BLaER1 treated with 17β-estradiol and CSF1 and Interleukin-3, amounts not matched to agents 10 nM and 100 nM (cell line): ENCODE data around the gene ALKBH6.

Experiments used
- H3K27ac ChIP-seq, 11 experiments: shearing (Covaris generic); formaldehyde crosslinking; 2 replicates each; pipeline ENCODE4 v1.8.1; 2022
- H3K27me3 ChIP-seq, 11 experiments: shearing (Covaris generic); formaldehyde crosslinking; 2 replicates each; pipeline ENCODE4 v1.8.1; 2022
- H3K36me3 ChIP-seq, 11 experiments: shearing (Covaris generic); formaldehyde crosslinking; 2 replicates each; pipeline ENCODE4 v1.8.1; 2022
- H3K4me1 ChIP-seq, 10 experiments: shearing (Covaris generic); formaldehyde crosslinking; 2 replicates each; pipeline ENCODE4 v1.8.1; 2022
- H3K4me2 ChIP-seq, 11 experiments: shearing (Covaris generic); formaldehyde crosslinking; 2 replicates each; pipeline ENCODE4 v1.8.1; 2022
- H3K4me3 ChIP-seq, 10 experiments: shearing (Covaris generic); formaldehyde crosslinking; 2 replicates each; pipeline ENCODE4 v1.8.1; 2022
- H3K9ac ChIP-seq, 11 experiments: shearing (Covaris generic); formaldehyde crosslinking; 2 replicates each; pipeline ENCODE4 v1.8.1; 2022
- H3K9me3 ChIP-seq, 11 experiments: shearing (Covaris generic); formaldehyde crosslinking; replicated peaks in 1 of 11; 2 replicates each; pipeline ENCODE4 v1.8.1; 2022
- H4K20me1 ChIP-seq, 11 experiments: shearing (Covaris generic); formaldehyde crosslinking; 2 replicates each; pipeline ENCODE4 v1.8.1; 2022
- Cebpa-rat ChIP-seq, 11 experiments: shearing (Covaris generic); IDR thresholded peaks; 2 replicates each; pipeline ENCODE4 v1.8.1; 2022

The ALKBH6 gene

DNA sequence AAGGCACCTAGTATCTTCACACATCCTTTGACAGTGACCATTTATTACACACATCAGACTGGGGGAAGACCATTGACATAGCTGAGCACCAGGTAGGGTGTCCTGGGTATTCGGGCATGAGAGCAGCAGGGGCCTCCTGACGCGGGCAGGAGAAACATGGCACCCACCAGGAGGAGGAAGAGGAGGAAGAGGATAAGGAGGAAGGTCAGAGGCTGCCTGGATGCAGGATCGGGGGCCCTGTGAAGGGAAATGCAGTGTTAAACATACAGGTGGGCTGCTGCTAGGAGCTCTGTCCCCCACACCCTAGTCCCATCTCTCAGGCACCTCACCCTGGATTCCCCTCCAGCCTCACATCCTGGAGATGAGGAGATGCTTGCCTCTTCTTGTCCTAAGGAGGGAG lies 10.7 kb downstream of the ALKBH6 start:
- no peak for TF ChIP-seq Cebpa-rat (IDR thresholded peaks at IDR 0.05)
- H3K4me1 ChIP-seq, result peaks cover 0 to 9% (median 0%) of the 10 kb centered on the region in 10 experiments; a peak in 5 of 20 replicates
- no peak overlapping the region for H3K27ac ChIP-seq
- H3K27me3 ChIP-seq, result peaks cover 0 to 2% (median 0%) of the 10 kb centered on the region in 11 experiments; a peak in 3 of 22 replicates
- H3K9me3 ChIP-seq, result no peaks in the 10 kb centered on the region
- peaks cover 5 to 52% (median 25%) of the 10 kb centered on the region in 11 experiments; a peak in 20 of 22 replicates for H4K20me1 ChIP-seq
- H3K36me3 ChIP-seq, result peaks cover 19 to 50% (median 28%) of the 10 kb centered on the region in 11 experiments
- no peak overlapping the region for H3K9ac ChIP-seq
- H3K4me3 ChIP-seq, result no peak overlapping the region
- no peak overlapping the region for H3K4me2 ChIP-seq

DNA sequence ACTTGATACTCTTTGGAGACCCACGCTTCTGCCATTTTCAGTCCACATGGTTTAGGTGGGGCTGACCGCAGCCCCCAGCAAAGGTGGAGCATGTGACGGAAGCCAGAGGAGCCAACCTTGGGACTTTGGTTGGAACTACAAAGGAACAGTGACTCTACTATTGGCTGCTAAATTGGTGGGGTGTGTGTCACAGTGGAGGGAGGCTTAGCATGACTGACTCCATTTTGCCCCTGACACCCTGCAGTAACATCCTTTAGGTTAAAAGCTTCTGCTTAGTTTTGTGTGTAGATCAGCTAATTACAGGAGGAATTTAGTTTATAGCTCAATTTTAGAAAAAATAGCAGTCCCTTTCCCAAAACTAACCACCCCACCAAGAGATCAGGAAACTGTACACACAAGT lies 12.4 kb downstream of the ALKBH6 start:
- TF ChIP-seq Cebpa-rat (IDR thresholded peaks at IDR 0.05), result no peak
- Histone ChIP-seq H3K9me3 (no peaks in the 10 kb centered on the region), H3K27me3 (no peaks in the 10 kb centered on the region), H3K27ac (no peak overlapping the region), H3K4me3 (no peak overlapping the region), H3K36me3 (peaks cover 19 to 60% (median 39%) of the 10 kb centered on the region in 11 experiments), H3K9ac (no peak overlapping the region), H3K4me2 (no peak overlapping the region), H4K20me1 (peaks cover 8 to 63% (median 38%) of the 10 kb centered on the region in 11 experiments; a peak in 21 of 22 replicates), H3K4me1 (peaks cover 5 to 19% (median 12%) of the 10 kb centered on the region in 10 experiments; a peak in 19 of 20 replicates)

DNA sequence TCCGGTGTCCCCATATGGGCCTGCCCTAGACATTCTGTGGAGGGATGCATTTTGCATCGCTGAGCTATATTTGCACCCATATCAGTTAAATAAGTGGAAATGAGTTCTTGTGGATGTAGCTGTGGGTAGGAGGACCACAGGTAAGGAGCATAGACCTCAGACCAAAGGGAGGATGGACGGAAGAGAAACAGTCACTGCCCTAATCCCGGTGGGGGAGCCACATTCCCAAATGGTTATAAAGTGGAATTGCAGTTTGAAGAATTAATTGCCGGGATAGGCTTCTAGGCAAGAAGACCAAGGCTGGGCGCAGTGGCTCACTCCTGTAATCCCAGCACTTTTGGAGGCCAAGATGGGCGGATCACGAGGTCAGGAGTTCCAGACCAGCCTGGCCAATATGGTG lies 17.2 kb downstream of the ALKBH6 start:
- peaks cover 11 to 41% (median 31%) of the 10 kb centered on the region in 11 experiments for H3K36me3 ChIP-seq
- H3K9me3 ChIP-seq, result no peaks in the 10 kb centered on the region
- peak overlapping the region; percentile 93 to 99 (median 97) for H3K4me2 ChIP-seq
- peak overlapping the region in 7 of 10 experiments; percentile 82 to 93 (median 88); a peak in 11 of 20 replicates for H3K4me3 ChIP-seq
- H3K9ac ChIP-seq, result peak overlapping the region in 7 of 11 experiments; percentile 83 to 89 (median 85); a peak in 9 of 22 replicates
- peaks cover 27 to 50% (median 35%) of the 10 kb centered on the region in 10 experiments for H3K4me1 ChIP-seq
- TF ChIP-seq Cebpa-rat (IDR thresholded peaks at IDR 0.05), result no peak
- H3K27ac ChIP-seq, result no peak overlapping the region
- H4K20me1 ChIP-seq, result peaks cover 11 to 62% (median 43%) of the 10 kb centered on the region in 11 experiments; a peak in 21 of 22 replicates
- H3K27me3 ChIP-seq, result peaks cover 0 to 13% (median 10%) of the 10 kb centered on the region in 11 experiments; a peak in 15 of 22 replicates

DNA sequence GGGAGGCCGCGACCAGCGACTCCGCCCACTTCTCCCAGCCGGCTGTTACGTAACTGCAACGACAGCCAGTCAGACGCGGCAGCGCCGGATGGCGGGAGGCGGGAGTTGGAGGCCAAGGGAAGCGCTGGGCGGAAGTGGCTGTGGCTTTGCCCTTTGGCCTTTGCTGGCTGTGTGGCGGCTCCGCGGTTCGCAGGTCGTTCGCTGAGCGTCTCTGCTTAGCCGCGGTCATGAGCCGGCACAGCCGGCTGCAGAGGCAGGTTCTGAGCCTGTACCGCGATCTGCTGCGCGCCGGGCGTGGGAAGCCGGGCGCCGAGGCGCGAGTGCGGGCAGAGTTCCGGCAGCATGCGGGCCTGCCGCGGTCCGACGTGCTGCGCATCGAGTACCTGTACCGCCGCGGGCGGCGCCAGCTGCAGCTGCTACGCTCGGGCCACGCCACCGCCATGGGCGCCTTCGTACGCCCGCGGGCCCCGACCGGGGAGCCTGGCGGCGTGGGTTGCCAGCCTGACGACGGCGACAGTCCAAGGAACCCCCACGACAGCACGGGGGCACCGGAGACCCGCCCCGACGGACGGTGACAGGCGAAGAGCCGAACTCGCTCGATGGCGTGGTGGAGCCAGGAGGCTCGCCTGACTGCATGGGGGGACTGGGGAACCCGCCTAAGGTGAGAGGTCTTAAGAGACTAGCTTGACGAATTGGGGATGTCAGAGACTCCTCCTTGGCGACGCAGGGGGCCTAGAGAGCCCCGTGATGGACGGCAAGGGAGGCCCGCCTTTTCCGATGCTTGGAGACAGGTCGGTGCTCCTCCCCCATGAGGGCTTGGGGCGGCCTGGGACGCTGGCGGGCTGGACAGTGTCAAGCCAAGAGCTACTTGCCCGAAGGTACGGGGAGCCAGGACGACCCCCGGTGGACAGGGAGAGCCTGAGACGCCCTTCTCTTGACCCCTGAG lies 18.7 kb downstream of the ALKBH6 start, which contains the start of gene SDHAF1:
Gene SDHAF1, plus strand, starts transcription at position 141 of the 946 bp plus-strand sequence. Its CDS starts 87 bp downstream, at position 228.
- Histone ChIP-seq H3K9me3 (no peaks in the 10 kb centered on the region), H3K9ac (peak within 1 kb of the TSS; percentile 76 to 89 (median 84)), H3K4me1 (peaks cover 31 to 50% (median 36%) of the 10 kb centered on the region in 10 experiments), H3K27me3 (peaks cover 0 to 13% (median 10%) of the 10 kb centered on the region in 11 experiments; a peak in 15 of 22 replicates), H3K27ac (peak within 1 kb of the TSS; percentile 60 to 84 (median 78); a peak in 21 of 22 replicates), H3K4me2 (peak within 1 kb of the TSS; percentile 93 to 99 (median 97)), H3K36me3 (peaks cover 0 to 30% (median 20%) of the 10 kb centered on the region in 11 experiments; a peak in 21 of 22 replicates), H3K4me3 (peak within 1 kb of the TSS; percentile 81 to 93 (median 87)), H4K20me1 (peaks cover 11 to 49% (median 38%) of the 10 kb centered on the region in 11 experiments; a peak in 21 of 22 replicates)
- peak in 8 of 11 experiments; percentile 26 to 74 (median 55); a peak in 12 of 22 replicates for TF ChIP-seq Cebpa-rat (IDR thresholded peaks at IDR 0.05)

DNA sequence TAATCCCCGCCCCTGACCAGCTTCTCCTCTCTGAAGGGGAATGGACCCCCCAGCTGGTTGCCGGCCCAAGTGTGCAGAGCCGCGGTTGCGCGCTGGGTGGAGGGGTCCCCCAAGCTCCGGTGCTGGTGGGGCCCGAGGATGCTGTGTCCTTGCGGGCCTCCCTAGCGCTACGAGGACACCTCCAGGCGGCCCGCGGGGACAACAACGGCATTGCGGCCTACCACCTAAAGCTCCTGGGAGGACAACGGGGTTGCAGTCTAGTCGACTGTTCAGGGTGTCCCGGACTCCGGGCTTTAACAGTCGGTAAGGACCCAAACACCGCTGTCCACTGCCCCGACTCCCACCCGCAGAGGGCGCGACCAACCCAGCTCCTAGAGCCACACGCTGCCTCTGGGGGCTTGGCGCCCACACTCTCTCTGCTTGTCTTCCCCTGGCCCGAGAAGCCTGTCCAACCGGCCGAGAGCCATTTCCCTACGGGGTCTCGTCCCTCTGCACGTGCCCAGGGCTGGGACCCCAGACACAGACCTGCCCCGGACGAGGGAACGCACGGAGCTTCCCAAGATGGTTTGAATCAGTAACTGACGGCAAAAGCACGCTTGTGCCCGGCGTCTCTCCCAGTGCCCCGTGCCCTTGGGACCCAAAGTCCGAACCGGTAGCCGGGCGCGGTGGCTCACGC lies 20.0 kb downstream of the ALKBH6 start:
- Histone ChIP-seq H3K4me3 (peak overlapping the region; percentile 81 to 93 (median 87); a peak in 18 of 20 replicates), H3K9ac (peak overlapping the region in 9 of 11 experiments; percentile 80 to 89 (median 84); a peak in 15 of 22 replicates), H3K36me3 (peaks cover 0 to 20% (median 18%) of the 10 kb centered on the region in 11 experiments; a peak in 21 of 22 replicates), H4K20me1 (peaks cover 6 to 38% (median 30%) of the 10 kb centered on the region in 11 experiments; a peak in 19 of 22 replicates), H3K4me2 (peak overlapping the region; percentile 93 to 99 (median 97)), H3K9me3 (peaks cover 0 to 7% (median 3%) of the 10 kb centered on the region in 11 experiments; a peak in 16 of 22 replicates), H3K4me1 (peaks cover 31 to 48% (median 36%) of the 10 kb centered on the region in 10 experiments), H3K27me3 (peaks cover 0 to 21% (median 15%) of the 10 kb centered on the region in 11 experiments; a peak in 17 of 22 replicates), H3K27ac (peak overlapping the region in 3 of 11 experiments; percentile 71 to 84 (median 76); a peak in 4 of 22 replicates)
- no peak for TF ChIP-seq Cebpa-rat (IDR thresholded peaks at IDR 0.05)

DNA sequence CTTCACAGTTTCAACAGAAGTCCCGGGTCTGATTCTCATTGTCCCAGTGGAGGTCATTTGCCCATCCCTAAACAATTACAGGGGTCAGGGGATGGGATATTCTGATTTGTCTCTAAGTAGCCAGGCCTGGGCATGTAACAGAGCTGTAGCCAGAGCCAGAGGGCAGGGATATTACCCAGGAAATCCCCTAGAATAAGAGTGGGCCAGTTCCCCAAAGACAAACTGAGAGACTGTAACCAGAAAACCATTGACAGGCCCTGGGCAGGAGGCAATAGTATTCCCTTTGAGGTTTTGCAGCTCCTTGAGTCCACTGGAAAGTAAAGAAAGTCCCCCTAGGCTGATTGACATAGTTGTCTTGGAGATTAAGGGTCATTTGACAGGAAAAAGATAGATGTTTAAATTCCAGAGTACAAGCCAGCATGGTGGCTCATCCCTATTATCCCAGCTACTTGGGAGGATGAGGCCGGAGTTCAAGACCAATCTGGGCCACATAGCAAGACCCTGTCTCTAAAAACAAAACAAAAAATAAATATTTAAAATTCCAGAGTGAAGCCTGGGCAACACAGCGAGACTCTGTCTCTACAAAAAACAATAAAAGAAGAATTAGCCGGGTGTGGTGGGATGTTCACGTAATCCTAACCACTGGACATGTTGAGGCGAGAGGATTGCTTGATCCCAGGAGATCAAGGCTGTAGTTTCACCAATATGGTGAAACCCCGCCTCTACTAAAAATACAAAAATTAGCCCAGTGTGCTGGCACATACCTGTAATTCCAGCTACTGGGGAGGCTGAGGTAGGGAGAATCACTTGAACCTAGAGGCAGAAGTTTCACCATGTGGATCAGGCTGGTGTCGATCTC lies 20.9 kb downstream of the ALKBH6 start:
- no peak overlapping the region for H3K9ac ChIP-seq
- H4K20me1 ChIP-seq, result peaks cover 6 to 29% (median 24%) of the 10 kb centered on the region in 11 experiments; a peak in 18 of 22 replicates
- peaks cover 0 to 10% (median 9%) of the 10 kb centered on the region in 11 experiments; a peak in 19 of 22 replicates for H3K36me3 ChIP-seq
- no peak overlapping the region for H3K27ac ChIP-seq
- peaks cover 5 to 14% (median 9%) of the 10 kb centered on the region in 11 experiments; a peak in 18 of 22 replicates for H3K9me3 ChIP-seq
- no peak for TF ChIP-seq Cebpa-rat (IDR thresholded peaks at IDR 0.05)
- H3K4me3 ChIP-seq, result no peak overlapping the region
- H3K4me2 ChIP-seq, result peak overlapping the region in 7 of 11 experiments; percentile 93 to 99 (median 97); a peak in 7 of 22 replicates
- H3K4me1 ChIP-seq, result peaks cover 31 to 45% (median 36%) of the 10 kb centered on the region in 10 experiments
- peaks cover 0 to 31% (median 25%) of the 10 kb centered on the region in 11 experiments; a peak in 21 of 22 replicates for H3K27me3 ChIP-seq

DNA sequence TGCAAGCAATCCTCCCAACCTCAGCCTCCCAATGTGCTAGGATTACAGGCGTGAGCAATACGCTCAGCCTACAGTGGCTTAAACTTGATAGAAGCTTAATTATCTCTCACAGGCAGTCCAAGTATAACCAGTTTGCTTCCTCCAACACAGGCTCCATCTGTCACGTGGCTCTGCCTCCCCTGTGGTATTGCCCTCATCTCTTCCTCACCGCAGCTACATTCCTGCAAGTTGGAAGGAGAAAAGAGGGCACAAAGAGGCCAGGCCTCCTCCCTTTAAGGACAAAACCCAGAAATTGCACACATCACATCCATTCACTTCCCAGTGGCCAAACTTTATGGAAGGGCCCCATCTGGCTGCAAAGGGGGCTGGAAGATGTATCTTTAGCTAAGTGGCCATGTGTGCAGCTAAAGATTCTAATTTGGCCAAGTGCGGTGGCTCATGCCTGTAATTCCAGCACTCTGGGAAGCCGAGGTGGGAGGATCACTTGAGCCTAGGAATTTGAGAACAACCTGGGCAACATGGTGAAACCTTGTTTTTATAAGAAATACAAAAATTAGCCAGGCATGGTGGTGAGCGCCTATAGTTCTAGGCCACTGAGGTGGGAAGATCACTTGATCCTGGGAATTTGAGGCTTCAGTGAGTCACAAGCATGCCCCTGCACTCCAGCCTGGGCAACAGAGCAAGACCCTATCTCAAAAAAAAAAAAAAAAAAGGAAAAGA lies 22.1 kb downstream of the ALKBH6 start:
- TF ChIP-seq Cebpa-rat (IDR thresholded peaks at IDR 0.05), result no peak
- peaks cover 26 to 42% (median 30%) of the 10 kb centered on the region in 10 experiments for H3K4me1 ChIP-seq
- peaks cover 0 to 43% (median 37%) of the 10 kb centered on the region in 11 experiments; a peak in 21 of 22 replicates for H3K27me3 ChIP-seq
- H3K9me3 ChIP-seq, result peaks cover 5 to 15% (median 9%) of the 10 kb centered on the region in 11 experiments; a peak in 18 of 22 replicates
- H3K36me3 ChIP-seq, result no peaks in the 10 kb centered on the region; a peak in 1 of 22 replicates
- no peak overlapping the region for H3K9ac ChIP-seq
- H3K4me2 ChIP-seq, result no peak overlapping the region
- H3K4me3 ChIP-seq, result no peak overlapping the region
- H4K20me1 ChIP-seq, result peaks cover 3 to 18% (median 13%) of the 10 kb centered on the region in 11 experiments; a peak in 15 of 22 replicates
- no peak overlapping the region for H3K27ac ChIP-seq
